Stimulated activated CD8-positive, alpha-beta memory T cell treated with anti-CD3 and anti-CD28 coated beads, Interleukin-12 subunit alpha, Interleukin-12 subunit beta, amount 100 ng/mL, for 24 hours (primary cell): ENCODE measurements around the gene KCNMA1.

ENCODE experiments used
- DNase-seq: peaks from one replicate; pipeline ENCODE4 v3.0.0-alpha.2; 2020; ENCODE audit errors: extremely low read depth

KCNMA1 gene

DNA sequence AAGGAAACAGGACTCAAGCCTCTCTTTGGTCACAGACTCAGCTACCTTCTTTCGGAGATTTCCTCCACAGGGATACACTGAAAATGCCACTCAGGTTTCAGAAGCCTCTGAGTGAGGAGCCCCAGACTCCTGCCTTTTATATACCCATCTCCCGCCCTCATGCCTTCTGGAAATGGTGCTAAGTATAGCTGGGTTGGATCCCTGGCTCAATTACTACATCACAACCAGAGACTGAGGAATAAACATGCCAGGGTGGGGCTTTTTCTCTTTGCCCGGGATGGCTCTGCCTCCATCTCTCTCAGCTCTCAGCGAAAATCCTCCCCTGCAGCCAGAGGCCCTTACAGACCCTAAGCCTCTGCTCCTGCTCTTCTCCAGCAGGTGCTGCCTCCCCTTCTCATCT, 299.5 kb downstream of the KCNMA1 start:
- DNase-seq: no peak

DNA sequence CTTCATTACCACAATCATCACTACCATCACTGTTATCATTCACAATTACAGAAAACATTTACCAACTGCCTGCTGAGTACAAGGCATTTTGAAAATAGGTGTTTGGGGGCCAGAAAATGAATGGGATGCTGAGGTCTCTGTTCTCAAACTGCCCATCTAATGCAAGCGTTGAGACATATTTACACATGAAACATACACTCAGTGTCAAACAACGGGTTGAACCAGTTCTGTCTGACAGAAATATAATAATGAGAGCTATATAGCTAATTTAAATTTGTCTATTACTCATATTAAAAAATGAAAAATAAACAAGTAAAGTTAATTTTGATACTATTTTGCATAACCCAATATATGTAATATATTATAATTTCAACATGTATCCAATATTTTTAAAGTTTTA, 303.1 kb downstream of the KCNMA1 start:
- DNase-seq: no peak

DNA sequence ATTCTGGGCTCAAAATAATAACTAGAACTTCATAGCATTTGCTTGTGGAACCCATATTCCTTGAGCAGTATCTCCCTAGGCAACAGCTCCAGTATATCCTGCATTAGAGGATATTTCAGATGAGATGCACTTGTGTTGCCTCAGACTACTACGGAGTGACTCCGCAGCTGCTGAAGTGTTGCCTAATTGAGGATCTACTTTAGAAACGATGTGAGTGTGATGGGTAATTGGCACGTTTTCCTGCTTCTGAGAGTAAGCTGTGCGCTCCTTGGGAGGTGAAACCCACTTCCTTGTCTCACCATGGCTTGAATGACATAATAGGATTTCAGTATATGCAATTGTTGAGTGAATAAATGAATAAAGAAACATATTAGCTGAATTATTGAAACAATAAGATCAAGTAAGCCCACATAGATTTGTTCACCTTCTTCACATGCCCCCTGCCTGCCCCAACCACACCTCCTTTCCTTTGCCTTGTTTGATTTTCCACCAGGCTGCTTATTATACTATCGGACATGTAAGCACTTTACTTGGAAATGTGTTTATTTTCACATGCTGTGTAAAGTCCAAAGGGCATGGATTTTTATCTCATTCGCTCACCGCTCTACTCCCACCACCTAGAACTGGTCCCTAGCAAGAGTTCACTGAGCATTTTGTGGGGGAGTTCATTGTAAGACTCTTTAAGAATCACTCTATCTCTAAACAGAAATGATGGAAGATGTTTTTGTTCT, 303.8 kb downstream of the KCNMA1 start:
- no peak for DNase-seq

GRCh38 chr10:77332256-77332655, 305.4 kb downstream of the KCNMA1 start:
- DNase-seq: no peak

- DNase-seq: no peak
Observed at GRCh38 chr10:77328272-77328816, 309.3 kb downstream of the KCNMA1 start.

DNA sequence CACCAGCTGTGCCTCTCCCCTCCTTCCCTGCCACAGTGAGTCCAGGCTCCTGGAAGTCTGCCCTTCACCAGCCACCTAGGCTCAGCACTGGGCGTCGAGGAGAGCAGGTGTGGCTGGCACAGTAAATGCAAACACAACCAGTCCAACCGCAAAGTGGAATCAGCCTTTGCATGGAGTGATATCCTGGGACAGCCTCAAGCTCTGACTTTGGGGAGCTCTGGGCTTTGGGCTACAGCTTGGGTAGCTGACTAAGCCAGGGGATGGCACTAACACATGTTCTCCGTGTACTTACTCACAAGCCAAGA, 312.4 kb downstream of the KCNMA1 start:
- no peak for DNase-seq

DNA sequence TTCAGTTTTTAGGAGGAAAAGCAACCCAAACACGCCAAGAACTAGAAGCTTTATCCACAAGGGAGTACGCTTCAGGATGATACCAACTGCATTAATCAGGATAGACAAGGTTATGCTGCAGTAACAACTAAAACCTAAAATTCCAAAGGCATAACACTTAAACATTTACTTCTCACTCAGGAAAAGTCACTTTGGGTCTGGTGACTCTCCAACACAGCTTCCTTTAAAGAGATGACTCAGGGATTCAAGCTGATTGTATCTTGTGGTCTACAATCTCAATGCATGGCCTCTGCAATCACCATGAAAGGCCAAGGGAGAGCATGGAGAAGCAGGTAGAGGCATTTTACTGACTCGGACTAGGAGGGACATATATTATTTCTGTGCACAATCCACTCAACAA, 315.8 kb downstream of the KCNMA1 start:
- DNase-seq: no peak

DNA sequence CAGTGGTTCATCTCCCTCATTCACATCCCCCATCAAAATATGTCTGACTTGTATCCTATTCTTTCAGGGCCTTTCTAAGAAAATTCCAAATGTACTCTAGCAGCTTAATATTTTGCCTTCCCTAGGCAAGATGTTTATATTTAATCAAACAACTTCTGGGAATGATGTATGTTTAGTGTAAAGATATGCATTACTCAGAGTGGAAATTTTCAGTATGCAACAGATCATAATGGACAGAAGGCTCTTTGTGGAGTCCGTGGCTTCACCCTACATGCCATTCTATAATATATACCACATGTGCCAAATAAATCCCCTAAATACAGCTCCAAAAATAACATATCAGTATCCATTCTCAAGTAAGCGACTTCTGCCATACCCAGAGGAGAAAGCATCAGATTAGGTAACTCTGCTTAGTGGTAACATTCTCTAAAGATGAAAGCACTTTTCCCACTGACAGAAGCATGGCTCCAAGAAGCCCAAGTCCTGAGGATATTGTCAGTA, 316.6 kb downstream of the KCNMA1 start:
- no peak for DNase-seq

GRCh38 chr10:77319557-77319956, 318.1 kb downstream of the KCNMA1 start:
- DNase-seq: no peak

DNA sequence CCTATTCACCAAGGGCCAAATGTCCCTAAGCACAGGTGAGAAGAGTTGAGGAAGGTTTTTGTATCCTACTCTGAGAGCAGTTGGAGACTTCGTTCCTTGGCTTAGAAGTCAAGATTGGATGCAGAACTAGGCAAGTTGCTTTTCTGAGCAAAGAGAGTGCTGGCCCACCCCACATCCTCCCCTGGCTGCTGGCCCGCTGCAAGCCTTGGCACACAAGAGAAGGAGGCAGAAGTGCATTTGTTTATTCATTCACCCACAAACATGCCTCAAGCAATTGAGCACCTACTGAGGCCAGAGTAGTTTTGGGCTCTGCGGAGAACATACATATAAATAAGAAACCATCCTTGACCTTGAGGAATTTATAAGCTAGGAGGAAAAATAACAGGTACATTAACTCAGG, 318.9 kb downstream of the KCNMA1 start:
- DNase-seq: no peak

DNA sequence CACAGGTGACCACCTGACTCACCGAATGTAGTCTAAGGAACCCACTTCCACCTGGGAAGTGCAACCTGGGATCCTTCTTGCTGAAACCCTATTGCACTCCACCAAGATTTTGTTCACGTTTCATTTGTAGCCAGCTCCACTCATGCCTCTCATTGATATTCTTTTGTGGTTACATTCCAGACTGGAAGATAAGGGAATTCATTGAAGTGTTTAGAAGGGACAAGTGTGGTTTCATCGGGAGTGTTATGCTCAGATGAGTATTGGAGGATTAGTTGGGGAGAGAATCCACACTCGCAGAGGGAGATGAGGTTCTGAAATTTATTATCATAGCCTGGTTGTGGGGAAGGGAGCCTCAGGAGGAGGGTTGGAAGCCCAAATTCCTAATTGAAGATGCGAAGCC, 320.4 kb downstream of the KCNMA1 start:
- DNase-seq: no peak

- DNase-seq: no peak
Observed at GRCh38 chr10:77315496-77316129, 322.0 kb downstream of the KCNMA1 start.

GRCh38 chr10:77313066-77313750, 324.4 kb downstream of the KCNMA1 start:
- no peak for DNase-seq

DNA sequence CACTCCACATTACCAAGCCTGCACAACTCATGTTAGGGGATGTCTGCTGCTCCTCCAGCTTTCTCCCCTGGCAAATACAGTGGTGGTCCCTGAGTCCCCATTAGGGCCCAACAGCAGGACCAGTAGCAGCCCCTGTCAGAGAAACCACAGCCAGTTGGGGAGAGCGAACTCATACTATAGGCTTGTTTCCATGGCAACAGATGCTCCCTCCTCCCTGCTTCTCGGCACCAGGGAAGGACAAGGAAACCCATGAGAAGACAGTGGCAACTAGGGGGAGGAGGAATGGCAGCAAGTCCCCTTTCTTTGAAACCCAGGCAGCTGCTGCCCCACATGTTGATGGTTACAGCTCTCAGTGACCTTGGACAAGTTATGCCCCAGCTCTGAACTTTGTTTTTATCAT, 326.4 kb downstream of the KCNMA1 start:
- no peak for DNase-seq

GRCh38 chr10:77310288-77310840, 327.2 kb downstream of the KCNMA1 start:
- DNase-seq: no peak

- DNase-seq: no peak
Observed at GRCh38 chr10:77309509-77309908, 328.1 kb downstream of the KCNMA1 start.

DNA sequence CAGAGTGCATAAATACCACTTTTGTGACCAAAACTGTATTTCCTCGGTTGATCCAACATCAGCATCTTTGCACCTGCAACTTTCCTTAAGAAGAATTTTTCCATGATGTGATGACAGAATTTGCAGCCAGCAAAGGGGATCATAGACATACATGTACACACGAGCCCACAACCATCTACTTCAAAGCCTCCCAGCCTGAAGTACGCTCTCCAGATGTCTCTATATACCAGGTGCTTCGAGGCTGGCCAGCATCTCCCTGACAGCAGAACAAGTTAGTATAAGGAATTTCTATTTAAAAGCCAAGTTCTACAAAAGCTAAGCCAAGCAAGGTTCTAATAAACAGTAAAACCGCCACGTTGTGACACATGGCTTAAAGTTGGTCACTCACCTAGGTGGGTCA, 328.5 kb downstream of the KCNMA1 start:
- DNase-seq: no peak

DNA sequence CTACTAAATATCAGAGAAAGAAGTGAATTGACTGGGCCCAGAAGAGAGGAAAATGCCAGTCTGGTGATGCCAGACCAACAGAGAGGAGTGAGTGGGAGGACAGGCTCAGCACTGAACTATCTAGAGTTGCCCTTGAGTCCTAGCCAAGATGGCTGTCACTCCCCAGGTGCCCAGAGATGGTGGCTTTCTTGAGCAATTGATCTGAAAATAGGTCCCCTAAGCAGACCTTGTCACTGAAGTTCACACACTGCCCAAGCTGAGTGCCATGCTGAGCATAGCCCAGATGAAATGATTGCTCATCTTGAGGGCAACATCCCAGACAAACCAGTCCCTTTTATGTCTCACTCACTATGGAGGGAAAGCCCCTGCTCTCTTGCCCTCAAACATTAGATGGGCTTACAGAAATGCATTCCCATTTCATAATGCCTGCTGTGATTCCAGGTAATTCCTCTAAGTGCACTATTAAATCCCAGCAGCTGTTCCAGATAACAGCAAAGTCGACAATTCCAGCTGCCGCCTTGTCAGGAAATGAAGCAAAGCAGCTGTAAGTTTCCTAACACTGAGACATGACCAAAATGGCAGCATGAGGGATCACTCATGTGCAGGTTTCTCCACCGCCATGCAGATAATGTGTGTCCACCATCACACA, 329.4 kb downstream of the KCNMA1 start:
- no peak for DNase-seq

GRCh38 chr10:77306666-77307065, 330.9 kb downstream of the KCNMA1 start:
- no peak for DNase-seq

DNA sequence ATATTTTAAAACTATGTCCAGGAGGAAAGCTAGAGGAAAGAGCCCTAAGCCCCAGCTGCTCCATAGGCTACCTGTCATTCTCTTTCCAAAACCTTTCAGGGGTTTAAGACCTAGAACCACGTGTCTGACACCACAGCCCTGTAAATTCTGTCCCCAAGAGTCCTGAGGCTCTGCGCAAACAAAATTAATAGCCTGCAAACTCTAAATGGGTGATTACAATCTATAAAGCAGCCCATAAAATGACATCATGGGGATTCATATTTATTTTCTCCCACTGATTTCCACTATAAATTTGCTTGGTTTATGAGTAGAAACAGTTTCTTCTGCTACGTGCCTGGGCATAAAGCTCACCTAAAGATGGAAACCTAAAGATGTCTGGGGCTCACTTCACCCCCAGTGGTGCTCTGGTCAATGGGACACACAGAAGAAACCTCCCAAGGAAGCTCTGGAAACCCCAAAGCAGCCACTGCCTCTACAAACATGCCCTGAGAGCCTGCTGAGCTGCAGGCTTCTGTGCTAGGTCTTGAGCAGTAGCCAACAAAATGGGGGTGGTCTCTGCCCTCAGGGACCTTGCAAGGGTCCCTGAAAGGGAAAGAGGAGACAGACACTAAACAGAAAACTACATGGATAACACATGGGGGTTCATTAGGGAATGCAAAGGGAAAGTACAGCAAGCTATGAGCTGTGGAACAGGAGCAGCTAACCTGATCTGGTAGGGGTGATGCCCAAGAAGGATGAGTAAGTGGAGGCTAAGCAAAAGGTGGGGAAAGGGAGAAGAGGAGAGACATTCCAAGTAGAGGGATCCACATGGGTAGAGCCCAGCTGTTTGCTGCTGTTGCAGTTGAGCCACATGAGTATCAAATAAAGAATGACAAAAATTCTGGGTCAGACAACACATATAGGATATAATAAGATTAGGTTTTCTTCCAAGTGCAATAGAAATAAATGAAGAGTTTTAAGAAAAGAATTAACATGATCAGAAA, 331.7 kb downstream of the KCNMA1 start:
- DNase-seq: no peak

DNA sequence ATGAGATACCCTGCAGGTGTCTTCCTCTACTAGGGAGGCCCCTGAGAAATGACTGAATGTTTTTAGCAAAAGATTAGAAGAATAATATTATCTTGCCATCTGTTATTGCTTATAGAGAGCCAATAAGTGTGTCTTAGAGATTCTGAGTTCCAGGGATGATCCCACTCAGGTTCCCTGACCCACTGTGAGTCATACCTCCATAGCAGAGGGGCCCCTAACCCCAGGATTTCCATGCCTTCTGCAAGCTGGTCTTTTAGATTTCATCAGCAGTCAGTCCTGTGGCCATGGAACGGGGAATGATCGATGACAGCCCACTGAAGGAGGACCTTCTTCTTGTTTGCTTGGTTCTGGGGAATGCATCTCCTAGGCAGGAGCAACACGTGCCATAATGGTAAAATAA, 333.4 kb downstream of the KCNMA1 start:
- DNase-seq: no peak
